GM04503 (cell line): ENCODE results near the gene ITPK1.
"Not testable (repeated sequence)": the region's sequence is repeated elsewhere in the genome, so short reads cannot be mapped to it uniquely, and the experiment has no call there.

Experiments
- DNase-seq: peaks from one replicate; pipeline ENCODE4 v3.0.0-alpha.2; 2012; ENCODE audit warnings: low read depth

Gene ITPK1

DNA sequence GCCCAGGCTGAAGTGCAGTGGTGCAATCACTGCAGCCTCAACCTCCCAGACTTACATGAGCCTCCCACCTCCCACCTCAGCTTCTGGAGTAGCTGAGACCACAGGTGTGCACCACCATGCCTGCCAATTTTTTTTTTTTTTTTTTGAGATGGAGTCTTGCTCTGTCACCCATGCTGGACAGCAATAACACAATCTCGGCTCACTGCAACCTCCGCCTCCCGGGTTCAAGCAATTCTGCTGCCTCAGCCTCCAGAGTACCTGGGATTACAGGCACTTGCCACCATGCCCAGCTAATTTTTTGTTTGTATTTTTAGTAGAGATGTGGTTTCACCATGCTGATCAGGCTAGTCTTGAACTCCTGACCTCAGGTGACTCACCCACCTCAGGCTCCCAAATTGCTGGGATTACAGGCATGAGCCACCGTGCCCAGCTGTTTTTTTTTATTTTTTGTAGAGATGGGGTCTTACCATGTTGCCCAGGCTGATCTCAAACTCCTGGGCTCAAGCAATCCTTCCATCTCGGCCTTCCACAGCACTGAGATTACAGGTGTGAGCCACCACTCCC lies 15.6 kb upstream of the ITPK1 start:
- DNase-seq, result not testable (repeated sequence)

DNA sequence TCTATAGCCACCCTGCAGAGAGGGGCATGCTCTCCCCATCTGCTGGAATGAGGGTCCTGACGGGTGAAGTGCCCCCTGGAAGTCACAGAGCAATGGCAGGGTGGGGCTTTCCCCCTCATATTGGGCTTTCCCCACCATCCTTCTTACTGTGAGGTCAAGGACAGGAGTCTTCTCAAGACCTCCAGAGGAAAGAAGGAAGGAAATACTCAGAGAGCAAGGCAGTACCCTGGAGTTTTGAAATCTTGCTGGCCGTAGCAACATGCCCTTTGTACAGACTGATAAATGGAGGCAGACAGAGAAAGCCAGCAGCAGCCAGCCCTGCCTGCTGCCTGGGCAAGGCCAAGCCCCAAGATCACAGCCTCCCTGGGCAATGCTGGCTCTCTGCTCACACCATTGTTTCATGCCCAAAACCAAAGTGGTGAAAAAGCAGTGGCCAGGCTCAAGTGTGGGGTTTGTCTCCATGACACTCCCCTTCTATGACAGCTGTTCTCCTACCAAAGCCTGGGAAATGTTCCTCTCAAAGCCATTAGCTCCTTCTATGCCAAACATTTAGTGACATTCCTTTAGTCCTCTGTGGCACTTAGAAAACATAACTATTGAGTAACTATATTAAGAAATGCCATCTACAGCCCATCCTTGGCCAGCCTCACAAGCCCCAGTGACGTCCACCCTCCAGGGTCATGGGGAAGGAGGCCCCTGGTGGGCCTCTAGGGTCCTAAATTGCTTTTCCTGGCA lies 13.2 kb upstream of the ITPK1 start:
- DNase-seq, result no peak

DNA sequence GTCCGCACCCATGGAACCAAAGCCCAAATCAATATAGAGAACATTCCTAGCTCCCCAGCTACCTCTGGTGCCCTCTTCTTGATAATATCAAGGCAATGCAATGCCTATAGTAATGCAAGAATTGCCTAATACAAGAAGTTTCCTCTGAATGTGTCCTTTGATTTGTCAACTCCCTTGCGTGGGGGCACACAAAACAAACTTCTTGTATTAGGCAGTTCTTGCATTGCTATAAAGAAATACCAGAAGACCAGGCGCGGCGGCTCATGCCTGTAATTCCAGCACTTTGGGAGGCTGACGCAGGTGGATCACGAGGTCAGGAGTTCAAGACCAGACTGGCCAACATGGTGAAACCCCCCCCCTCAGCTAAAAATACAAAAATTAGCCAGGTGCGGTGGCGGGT lies 10.4 kb upstream of the ITPK1 start:
- no peak for DNase-seq

DNA sequence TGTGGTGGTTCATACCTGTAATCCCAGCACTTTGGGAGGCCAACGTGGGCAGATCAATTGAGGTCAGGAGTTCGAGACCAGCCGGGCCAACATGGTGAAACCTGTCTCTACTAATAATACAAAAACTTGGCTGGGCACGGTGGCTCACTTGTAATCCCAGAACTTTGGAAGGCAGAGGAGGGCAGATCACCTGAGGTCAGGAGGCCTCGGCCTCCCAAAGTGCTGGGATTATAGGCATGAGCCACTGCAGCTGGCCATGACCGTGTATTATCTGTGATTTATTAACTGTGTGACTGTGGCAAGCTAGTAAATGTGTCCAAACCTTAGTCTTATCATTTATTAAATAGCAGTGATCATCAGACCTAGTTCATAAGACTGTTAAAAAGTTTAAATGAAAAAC lies 7.1 kb upstream of the ITPK1 start:
- DNase-seq, result no peak

DNA sequence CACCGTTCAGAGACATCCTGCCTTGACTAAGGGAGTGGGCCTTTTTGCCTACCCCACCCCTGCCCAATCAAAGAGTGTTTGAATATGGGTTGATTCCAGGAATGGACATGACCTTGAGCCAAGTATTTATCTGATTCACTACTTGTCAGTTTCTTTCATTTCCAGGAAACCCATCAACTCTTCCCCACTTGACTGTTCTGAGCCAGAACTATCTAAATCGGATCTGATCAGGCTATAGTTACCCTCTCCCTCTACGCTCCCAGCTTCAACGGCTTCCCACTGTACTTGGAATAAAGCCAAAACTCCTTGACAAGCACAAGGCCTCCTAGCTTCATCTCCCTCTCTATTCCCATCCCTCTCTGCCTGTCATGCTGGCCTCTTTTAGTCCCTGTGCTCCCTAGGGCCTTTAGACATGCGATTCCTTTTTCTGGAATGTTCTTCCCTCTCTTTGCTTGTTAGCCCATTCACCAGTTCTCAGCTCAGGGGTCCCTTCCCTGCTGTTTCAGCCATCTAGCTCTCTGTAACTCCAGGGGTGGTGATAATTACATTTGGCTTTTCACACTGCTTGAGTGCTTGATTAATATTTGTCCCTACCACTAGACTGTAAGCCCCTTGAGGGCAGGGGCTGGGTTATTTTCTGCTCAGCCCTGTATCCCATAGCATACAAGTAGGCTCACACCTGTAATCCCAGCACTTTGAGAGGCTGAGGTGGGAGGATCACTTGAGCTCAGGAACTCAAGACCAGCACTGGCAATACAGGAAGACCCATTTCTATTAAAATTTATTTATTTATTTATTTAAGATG lies 5.5 kb upstream of the ITPK1 start:
- no peak for DNase-seq

DNA sequence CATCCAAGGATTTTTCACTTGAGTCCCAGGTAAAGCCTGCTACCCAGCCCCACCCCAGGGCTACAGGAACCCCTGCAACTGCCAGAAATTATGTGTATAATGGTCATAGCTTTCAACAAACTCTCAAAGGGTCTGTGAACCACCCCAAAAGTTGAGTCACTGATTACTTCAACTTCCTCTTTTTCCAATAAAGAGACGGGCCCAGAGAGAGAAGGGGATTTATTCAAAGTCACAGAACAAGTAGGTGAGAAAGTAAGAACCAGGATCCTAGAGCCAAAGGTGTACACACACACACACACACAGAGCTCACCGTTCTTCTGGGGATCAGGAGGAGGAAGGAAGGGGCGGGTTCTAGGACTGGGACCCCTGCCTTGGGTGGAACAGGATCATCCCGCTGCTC lies 4.8 kb upstream of the ITPK1 start:
- no peak for DNase-seq

DNA sequence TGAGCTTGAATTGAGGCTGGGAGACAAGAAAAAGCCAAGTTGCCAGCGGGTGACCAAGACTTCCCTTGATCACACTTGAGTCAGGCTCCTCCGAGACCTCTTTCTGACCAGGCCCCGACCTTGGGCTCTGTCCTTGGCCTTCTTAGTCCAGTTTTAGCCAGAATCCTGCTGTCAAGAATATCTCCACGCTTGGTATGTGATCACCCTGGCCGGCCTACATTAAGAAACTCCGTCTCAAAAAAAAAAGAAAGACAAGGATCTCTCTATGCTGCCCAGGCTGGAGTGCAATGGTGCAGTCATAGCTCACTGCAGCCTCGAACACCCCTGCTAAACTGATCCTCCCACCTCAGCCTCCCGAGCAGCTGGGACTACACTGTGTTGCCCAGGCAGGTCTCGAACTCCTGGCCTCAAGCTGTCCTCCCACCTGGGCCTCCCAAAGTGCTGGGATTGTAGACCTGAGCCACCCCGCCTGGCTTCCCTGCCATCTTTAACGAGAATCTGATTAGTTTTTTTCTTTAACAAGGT lies 1.0 kb upstream of the ITPK1 start:
- no peak for DNase-seq

DNA sequence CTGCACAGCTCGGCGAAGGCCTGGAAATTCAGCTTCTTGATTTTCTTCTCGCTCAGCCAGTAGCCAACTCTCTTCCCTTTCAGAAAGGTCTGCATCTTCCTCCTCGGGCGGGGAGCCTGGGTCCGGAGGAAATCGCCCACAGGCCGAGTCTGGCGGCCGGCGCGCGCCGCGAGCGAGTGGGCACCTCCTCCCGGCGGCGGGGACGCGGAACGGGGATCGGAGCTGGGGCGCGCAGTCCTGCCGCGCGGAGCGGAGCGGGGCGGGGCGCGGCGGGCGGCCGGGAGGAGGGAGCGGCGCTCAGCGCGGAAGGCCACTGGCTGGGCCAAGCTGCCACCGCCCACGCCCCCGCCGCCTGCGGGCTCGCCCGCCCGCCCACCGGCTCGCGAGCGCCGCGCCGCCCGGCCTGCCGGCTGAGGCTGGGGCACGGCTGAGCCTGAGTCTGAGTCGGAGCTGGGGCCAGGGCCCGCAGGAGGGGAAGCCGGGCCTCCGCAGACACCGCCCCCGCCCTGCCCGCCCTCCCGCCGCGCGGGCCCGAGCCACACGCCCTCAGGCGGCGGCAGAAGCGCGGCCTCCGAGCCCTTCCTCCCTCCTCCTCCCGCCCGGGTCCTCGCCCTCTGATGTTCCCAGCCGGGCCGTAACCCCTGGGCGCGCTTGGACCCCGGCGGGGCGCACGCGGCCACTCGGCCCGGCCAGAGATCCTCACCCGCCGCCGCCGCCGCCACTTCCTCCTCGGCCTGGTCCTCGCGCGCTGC lies 480 bp downstream of the ITPK1 start:
- no peak for DNase-seq

DNA sequence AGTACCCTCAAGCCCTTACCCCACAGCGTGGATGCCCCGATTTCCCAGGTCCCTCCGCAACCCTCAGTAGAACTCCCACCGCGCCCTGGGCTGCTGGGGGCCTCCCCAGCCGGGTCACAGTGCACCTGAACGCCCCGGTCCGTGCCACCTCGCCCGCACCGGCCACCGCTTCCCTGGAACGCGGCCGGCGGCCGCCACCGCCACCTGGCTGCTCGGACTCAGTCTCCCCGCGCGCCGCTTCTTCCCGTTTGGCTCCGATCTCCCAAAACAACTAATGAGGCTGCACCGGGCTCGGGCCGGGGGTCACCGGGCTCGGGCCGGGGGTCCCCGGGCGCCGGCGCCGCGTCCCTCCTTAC lies 1.0 kb downstream of the ITPK1 start:
- no peak for DNase-seq

DNA sequence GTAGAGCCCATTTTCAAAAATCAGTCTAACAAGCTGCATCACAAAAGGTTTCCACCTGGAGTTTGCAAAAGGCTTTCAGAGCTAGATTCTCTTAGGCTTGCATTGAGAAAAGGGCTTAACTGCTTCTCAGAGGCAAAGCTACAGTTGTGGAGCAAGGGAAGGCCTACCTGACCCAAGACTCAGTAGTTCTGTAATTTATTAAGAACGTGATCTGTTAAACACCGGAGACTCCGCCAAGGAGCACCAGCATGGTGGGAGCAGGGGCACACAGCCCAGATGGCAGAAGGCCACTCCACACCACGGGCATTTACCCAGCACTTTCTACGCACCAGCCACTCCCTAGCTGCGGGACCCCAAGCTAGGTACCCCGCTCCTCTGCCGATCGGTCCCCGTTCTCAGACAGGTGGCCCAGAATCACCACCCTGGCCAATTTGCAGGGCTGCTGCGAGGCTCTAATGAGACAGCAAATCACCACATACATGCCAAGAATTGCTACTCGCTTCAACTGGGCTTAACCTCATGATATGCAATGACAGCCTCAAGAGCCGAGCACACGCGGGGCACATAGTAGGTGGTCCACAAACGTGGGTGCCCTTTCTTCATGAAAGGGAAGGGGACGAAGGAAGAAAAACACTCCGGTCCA lies 1.5 kb downstream of the ITPK1 start:
- DNase-seq, result no peak

DNA sequence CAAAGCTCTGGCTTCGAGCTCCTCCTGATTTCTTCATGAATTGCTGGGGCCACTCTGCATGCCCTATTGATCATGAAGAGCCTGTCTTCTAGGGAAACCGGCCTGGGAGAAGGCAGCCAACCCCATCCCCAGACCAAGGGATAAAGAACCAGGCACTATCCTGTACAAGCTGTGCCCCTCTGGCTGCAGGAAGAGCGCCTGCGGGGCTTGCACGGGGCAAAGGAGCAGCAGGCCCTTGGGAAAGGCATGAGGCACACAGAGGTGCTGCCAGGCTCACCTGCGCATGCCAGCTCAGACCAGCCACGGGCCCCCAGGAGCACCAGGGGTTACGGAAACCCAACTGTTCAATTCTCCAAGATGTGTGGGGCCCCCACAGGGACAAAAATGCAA lies 2.1 kb downstream of the ITPK1 start:
- no peak for DNase-seq

DNA sequence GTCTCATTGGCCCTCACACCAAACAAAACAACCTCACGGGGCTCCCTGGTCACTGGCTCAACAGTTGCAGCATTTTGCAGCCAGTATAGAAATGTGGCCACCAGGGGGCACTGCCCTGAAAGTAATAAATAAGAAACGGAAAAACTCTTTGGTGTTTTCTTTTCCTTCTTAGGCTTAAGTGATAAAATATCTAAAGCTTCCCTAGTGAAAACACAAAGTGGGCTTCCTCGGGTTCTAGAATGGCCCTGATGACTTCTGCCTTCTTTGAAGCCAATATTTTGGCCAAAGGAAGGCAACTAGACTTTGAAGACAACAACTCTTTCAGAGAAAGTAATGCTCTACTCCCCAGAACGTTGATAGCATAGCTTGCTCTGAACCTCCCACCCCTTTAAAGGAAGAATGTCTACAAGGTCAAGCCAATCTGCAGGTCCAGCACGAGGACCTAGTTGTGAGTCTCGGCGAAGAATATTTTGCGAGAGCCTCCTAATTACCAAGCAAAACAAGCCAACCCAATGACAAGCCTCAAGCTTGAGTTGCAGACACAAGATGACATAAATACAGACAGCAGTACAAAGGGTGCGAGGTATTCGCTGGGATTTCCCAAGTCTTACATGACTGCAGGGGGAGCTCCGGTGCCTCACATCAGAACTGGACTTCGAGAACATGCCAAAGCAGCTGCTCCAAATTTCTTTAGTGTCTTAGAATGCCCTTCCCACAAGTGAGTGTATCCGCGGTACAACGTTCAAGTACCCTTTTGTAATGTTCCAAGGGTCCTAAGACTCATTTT lies 2.6 kb downstream of the ITPK1 start:
- DNase-seq, result peak; percentile 37

DNA sequence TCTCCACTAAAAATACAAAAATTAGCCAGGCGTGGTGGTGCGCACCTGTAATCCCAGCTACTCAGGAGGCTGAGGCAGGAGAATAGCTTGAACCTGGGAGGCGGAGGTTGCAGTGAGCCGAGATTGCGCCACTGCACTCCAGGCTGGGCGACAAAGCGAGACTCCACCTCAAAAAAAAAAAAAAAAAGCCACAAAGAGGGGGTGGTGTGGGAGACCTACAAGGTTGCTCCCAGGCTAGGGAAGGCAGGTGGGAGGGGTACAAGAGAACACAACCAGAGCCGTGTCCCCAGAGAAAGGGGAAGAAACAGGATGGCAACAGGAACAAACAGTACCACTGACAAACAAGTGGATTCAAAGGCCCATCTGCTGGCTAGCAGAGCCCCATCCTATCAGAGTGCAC lies 4.2 kb downstream of the ITPK1 start:
- not testable (repeated sequence) for DNase-seq

DNA sequence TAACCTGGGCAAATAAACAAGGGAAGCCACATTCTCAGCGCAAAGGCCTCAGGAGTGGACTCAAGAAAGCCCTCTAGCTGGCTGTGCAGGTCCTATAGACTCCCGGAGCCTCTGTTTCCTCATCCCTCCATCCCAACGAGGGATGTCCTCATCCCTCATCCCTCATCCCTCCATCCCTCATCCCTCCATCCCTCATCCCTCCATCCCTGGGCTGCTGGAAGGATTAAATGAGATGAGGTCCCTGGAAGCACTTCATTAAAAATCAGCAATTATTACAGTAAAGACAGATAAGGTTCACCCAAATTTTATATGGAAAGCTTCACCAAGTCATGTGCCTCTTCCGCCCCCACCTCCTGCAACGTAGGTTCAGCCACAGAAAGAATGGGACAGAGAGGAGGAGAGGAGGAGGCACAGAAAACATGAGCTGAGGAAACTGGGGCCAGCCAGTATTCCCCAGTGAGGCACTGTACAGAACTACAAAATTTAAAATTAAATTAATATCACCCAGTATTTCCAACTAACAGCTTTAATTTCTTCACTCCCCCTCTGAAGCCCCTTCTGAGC lies 4.8 kb downstream of the ITPK1 start:
- DNase-seq, result no peak

DNA sequence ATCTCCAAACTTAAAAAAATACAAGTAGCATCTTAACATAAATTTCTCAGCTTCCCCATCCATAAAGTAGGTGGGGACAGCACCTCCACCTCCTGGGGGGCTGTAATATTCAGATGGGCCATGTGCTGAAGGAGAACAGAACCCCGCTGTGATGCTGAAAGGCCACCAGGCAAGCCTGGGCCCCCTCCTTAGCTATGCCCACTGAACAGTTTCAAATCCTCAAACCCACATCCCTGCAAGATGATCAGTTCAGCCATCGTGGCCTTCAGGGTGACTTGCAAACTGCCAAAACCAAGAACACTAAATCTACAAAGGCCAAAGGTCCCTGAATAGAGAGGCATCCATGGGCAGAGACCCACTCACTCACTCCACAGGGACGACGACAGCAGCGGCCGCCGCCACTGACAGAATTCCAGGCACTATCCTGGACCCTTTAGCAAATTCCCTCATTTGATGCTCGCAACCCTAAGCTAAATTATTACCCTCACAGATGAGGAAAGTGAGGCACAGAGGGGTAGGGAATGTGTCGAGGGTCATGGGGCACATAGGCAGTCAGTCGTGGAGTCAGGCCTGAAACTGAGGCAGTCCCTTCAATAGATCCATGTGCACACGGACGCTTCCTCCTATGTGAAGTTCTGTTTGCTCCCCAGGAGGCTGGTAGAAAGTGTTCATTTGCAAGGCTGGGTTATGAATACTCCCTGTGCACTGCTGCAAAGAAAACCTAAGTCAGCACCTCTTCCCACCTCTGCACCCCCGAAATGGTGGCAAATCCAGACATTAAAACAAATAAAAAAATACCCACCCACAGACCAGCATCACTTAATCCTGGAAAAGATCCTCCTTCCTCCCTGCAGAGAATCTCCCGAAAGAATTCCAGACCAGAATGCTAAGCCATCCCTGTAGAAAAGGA lies 5.9 kb downstream of the ITPK1 start:
- DNase-seq, result no peak

DNA sequence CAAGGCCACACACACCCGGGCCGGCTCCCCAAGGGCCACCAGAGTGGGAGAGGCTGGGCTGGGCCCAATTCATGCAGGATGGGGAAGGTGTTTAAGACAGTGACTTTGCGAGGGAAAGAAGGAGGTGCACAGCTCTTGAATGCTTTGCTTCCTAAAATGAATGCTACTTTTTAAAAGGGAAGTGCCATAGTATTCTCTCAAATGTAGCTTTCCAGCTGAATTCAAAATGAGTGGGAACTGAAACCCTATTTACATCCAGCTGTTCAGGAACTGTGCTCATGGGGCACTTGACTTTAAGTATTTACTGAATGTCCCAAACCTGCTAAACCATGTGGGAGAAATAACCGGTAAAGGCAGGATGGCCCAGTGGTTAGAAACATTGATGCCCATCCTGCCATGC lies 7.6 kb downstream of the ITPK1 start:
- DNase-seq, result no peak

DNA sequence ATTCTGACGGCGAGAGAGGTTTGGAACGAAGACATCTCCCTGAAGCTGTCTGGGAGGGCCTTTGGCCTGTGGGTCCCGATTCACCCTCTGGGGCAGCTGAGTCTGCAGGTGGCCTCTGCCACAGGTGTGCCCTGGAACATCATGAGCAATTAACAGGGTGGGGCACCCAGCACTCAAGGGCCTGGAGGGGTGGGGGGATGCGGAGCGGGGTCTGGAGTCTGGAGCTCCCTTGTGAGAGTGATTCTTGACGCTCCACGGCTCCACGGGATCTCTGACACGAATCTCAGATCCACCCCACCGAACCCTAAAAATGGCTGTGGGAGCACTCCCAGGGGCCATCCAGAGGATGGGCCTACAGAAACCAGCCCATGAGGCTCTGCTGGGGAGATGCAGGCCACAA lies 8.3 kb downstream of the ITPK1 start:
- DNase-seq, result no peak

DNA sequence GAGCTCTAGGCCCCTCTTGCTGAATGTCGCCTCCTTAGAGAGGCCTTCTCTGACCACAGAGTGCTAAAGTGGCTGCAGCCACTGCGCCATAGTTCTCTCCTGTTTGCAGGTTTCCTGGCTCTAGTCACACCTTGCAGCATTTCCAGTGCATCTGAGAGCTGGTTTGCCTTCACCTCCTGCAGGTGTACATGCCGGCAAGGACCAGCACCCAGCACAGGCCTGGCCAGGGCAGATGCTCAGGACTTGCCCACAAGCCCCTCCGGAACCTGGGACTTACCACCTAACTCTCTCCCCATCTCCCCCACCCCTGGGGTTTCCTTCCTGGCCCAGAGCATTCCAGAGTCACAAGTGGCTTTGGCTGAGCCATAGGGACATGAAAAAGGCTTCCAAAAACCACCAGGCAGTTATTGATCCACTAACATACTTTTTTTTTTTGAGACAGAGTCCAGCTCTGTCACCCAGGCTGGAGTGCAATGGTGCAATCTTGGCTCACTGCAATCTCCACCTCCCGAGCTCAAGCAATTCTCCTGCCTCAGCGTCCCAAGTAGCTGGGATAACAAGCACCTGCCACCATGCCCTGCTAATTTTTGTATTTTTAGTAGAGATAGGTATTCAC lies 9.1 kb downstream of the ITPK1 start:
- DNase-seq, result no peak

DNA sequence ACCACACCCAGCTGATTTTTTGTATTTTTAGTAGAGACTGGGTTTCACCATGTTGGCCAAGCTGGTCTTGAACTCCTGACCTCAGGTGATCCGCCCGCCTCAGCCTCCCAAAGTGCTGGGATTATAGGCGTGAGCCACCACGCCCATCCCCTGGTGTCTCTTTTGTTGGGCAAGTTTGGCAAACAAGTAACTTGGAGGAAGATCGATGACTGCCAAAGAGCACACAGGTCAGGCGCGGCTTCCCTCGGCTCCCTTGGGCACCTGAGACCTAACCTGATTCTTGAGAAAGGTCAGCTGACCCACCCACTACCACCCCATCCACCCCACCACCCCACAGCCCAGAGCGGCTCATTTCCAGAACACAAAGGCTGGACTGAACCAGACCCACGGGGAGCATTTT lies 9.9 kb downstream of the ITPK1 start:
- not testable (repeated sequence) for DNase-seq
